ENCODE data around the gene NPAS2.

DNA sequence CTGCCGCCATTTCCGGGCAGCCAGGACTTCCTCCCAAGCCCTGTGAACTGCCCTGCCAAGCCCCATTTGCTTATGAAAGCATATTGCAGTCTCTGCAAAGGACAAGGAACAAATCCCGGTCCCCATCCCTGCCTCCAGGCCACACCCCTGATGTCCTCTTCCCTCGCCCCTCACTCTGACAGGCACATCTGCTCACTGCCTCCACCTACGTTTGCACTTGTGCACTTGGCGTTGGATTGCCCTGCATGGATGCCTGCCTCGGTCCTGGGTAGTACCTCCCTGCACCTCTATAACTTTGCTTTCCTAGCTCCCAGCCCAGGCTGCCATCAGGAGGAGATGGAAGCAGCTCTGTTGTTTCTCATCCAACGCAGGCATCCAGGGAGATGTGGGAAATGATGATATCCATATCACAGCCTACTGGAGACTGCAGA, 162.5 kb downstream of the NPAS2 start:
- TF ChIP-seq, protein P1, sequence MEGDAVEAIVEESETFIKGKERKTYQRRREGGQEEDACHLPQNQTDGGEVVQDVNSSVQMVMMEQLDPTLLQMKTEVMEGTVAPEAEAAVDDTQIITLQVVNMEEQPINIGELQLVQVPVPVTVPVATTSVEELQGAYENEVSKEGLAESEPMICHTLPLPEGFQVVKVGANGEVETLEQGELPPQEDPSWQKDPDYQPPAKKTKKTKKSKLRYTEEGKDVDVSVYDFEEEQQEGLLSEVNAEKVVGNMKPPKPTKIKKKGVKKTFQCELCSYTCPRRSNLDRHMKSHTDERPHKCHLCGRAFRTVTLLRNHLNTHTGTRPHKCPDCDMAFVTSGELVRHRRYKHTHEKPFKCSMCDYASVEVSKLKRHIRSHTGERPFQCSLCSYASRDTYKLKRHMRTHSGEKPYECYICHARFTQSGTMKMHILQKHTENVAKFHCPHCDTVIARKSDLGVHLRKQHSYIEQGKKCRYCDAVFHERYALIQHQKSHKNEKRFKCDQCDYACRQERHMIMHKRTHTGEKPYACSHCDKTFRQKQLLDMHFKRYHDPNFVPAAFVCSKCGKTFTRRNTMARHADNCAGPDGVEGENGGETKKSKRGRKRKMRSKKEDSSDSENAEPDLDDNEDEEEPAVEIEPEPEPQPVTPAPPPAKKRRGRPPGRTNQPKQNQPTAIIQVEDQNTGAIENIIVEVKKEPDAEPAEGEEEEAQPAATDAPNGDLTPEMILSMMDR (IDR thresholded peaks at IDR 0.05; ENCODE audit: low read length), result no peak
- TF ChIP-seq EZH2 (optimal IDR thresholded peaks at IDR 0.05; ENCODE audit: low read depth, low read length), result no peak

Measured in MM.1S (cell line).